SW480 (cell line): Measurements from ENCODE around the gene TAC4.

Experiments used
- DNase-seq: peaks from one replicate; pipeline ENCODE4 v3.0.0-alpha.2; 2016; ENCODE audit warnings: low spot score

TAC4 gene

GRCh38 chr17:49872754-49873377 lies 25.0 kb upstream of the TAC4 start:
- DNase-seq = no peak

DNA sequence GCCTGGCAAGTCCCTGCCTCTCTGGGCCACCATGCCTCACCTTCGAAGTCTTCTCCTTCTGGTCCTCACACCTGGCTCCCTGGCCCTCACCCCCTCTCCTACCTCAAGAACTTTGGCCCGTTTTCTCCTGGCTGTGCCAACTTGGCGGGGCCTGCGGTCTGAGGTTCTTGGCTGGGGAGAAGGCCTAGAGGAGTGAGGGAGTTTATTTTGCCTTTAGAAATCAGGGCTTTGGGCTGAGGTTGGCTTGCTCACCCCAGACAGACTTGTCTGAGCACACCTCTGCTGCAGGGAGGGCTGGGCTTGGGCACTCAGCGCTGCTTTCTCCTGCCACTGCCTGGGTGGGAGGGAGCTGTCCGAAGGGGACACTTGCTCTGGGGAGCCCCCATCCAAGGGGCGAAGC lies 23.3 kb upstream of the TAC4 start:
- no peak for DNase-seq

- DNase-seq = no peak
Observed at GRCh38 chr17:49870298-49870697, 22.4 kb upstream of the TAC4 start.

DNA sequence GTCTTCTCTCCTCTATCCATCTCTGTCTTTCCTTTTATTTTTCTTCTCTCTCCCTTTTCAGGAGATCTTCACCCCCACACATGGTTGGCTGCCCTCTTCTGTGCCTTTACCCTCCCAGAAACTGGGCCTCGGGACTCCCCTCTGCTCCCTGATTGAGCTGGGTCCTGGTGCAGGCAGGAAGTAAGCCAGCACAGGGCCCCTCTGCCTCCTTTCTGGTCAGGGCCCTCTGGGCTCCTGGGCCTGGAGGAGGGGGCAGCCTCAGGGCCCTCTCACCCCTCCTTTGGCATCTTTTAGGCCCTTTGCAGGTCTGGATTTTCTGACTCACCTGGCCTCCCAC lies 21.1 kb upstream of the TAC4 start:
- no peak for DNase-seq

DNA sequence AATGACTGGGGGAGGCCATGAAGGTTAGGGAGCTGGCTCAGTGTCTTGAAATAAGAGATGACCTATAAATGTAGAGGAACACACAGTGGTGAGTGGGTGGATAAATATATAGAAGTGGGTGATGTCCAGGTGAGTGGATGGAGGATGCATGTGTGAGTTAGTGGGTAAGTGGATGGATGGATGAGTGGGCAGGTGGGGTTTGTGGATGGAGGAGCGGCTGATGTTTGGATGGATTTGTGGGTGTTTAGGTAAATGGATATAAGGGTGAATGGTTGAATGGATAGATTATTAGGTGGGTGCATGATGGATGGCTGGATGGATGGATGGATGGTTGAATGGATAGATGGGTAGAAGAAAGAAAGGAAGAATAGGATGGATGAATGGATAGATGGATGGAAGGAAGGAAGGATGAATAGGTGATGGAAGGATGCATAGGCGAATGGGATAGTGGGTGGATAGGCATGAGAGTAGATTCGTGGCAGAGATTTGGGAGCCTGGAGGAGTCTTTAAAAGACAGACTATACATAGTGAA lies 19.1 kb upstream of the TAC4 start:
- no peak for DNase-seq

- no peak for DNase-seq
Observed at GRCh38 chr17:49866019-49866380, 18.1 kb upstream of the TAC4 start.

GRCh38 chr17:49862781-49863331 lies 15.0 kb upstream of the TAC4 start:
- no peak for DNase-seq

DNA sequence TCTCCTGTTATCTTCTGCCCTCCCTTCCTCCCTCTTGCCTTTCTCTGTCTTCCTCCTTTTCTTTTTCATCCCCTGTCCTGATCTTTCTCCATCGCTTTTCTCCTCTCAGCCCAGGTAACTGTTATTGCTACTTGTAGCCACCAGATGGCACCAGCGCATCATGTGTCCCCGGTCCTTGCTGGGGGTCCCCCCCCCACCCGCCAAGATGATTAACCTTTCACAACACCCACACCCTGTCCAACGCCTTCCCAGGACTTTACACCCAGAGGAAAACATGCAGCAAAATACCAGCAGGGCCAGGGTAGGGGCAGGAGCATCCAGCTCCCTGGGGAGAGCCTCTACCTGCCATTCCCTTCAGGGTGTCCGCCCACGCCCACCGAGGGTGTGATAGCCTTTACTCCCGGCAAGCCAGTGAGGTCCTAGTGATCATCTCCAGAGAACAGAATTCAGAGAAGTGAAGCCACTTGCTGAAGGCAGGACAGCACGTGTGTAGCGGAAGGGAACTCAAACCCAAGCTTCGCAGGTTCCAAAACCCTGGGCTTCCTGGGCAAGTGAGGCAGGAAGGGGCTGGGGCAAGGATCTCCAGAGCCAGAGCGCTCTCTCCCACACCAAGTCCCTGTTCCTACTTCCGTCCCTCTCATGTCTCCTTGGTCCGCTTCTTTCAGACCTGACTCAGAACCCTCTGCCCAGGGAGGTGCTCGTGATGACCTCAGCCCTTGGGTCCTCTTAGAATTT lies 13.4 kb upstream of the TAC4 start:
- peak; percentile 75 for DNase-seq

DNA sequence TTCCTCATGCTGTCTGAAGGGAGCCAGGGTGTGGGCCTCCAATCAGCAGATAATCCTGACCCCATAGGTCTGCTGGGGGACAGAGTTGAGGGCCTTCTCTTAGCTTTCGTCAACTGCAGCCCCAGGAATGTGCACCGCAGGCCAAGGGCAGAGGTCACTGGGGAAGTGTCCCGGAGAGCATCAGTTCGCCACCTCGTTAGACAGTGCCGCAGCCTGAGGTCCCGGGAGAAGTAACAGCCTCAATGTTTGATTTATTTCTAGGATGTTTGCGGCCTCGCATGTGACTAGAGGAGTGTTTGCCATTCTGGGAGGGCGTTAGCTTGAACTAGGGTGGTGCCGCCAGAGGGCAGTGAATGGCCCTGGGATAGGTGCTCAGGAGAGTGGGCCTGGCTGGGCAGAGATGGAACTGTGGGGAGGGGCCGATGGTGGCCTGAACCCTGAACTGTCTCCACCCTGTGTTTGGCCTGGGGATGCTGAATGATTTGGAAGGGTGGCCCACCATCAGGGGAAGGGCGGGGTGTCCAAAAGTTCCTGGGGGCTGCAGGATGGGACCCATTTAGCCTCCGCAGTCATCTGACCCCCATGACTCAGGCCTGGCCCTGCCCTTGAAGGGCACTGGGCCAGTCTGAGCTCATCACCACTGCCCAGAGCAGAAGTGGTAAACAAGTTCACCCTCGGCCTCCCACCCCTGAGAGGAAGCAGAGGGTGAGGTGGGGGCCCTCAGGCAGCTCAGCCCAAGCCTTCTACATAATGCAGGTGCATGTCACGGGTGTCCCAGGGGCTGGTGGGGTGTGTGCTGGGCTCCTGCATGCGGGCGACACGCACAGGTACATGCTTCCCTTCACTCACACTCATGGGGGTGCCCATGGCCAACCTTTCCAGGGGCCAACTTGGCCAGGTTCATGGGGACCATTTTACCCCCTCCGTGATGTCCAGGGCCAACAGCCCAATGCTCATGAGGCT lies 12.4 kb upstream of the TAC4 start:
- DNase-seq = no peak

DNA sequence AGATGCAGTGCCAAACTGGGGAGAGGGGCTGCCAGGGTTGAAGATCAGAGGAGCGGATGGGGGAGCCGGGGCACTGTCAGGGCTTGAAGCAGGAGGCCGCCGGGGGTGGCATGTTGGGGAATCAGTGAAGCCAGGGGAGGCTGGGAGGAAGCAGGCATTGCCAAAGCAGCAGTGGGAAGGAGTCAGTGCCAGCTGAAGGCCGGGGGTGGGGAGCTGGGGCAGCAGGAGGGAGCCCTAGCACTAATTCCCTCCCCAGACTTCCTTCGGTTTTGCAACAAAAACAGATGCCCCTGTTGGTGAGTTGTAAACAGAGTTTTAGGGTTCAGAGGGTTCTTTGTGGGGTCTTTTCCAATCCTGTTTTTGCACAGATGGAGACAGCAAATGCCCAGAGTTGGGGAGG lies 10.9 kb upstream of the TAC4 start:
- no peak for DNase-seq

- DNase-seq = no peak
Observed at GRCh38 chr17:49854126-49854525, 6.3 kb upstream of the TAC4 start.

DNA sequence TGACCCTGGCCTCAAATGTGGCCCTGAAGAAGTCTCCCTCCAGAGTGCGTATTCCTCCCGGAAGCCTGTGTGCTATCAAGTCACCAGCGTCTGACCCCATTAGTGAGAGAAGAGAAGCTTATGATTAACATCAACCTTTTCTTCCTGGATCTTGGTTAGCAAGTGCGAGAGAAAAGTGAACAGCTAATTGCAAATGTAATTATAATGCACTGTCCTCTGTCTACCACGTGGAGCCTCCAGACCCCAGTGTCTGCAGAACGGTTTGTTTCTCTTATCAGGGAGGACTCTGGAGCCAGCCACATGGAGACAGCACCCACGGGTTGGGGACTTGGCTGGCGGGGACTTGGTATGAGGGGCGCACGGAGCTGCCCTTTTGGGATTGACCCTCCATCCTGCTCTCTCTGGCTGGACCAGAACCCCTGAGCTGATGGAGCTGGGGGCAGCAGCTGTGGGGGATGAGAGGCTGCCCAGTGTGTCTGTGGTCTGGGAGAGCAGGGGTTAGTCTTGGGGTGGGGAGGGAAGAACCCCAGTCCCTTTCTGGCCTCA lies 5.7 kb upstream of the TAC4 start:
- DNase-seq = no peak

DNA sequence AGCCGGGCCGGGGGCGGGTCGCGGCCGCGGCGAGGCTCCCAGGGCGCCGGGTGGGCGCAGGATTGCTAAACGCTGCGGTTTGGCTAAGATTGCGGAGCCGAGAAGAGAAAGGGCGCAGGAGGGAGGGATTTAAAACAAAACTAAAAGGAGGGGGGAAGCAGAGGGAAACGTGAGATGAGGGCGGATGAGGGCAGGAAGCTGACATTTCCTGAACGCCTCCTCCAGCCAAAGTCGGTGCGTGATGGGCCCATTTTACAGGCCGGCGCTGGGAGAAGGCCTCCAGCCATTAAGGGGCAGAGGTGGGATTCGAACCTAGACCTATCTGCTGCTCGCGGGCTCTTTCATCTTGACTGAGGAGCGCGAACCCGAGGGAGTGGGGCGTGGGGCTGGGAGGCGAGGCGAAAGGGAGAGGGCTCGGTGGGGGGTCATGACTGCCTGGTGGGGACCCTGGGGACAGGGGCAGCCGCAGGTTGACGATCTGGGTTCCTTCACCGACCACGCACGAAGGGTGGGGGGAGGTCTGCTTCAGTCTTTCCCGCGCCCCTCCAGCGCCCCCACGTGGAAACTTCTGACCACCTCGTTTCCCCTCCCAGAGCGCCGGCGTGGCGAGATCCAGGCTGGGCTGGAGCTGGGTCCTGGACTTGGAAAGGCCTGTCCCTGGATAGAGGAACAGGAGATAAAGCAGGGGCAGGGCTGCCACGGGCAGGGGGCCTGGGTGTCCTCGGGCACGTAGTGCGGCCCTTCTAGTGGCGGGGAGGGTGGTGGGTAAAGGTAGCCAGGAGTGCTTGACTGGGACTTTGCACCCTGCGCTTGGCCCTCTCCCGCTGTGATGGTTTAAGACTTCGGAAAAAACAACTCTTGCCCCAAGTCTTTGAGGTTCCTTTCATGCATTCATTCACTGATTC lies 3.8 kb upstream of the TAC4 start:
- DNase-seq = peak; percentile 35

GRCh38 chr17:49850772-49851386 lies 3.0 kb upstream of the TAC4 start:
- no peak for DNase-seq

DNA sequence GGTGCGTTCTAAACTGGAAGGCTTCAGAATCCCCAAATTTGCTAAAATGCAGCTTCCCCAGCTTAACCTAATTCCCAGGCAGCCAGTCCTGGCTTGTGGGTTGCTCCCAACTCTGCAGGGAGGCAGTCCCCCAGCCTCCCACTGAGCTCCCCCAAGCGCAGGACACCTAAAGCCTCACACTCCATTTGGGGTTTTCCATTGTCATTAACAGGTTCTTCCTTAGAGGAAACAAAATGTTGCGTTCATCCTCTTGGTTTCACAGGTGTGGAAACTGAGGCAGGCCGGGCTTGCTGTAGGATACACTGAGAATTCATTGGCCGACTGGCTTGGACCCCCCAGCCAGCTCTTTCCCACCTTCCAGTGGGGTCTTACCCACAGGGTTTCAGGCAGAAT lies 2.3 kb upstream of the TAC4 start:
- no peak for DNase-seq

DNA sequence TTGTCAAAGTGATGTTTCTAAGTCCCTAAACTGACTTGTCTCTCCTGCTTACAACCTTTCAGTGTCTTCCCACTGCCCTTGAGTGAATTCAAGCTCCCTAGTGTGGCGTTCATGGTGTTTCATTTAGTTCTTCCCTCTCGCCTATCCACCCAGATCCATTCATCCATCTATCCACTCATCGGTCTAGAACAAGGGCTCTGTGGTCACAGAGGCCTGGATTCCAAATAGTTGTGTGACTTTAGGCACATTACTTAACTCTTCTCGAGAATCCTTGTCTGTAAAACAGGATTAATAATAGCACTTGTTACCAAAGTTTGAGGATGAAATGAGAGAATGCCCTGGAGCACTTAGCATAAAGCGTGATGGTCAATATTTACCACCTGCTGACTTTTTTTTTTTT lies 870 bp upstream of the TAC4 start:
- DNase-seq = no peak

GRCh38 chr17:49846938-49847712 lies 744 bp downstream of the TAC4 start:
- no peak for DNase-seq

DNA sequence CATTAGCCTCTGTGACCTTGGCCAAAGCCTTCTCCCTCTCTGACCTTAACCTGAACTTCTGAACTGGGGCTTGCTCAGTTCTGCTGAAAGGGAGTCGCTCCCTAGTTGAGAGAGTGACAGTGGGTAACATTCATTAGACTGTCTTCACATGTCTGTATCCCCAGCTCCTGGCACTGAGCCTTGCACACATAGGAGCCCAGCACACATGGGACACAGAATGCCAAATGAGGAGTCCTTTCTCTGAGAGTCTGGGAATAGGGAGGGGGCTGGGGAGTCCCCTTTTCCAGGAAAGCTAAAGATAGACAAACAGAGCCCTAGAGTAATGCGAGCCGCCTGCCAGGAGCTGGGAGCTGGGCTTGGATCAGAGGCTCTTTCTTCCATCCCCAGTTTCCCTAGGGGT lies 2.5 kb downstream of the TAC4 start:
- DNase-seq = no peak

GRCh38 chr17:49843774-49844350 lies 4.0 kb downstream of the TAC4 start:
- DNase-seq = no peak

DNA sequence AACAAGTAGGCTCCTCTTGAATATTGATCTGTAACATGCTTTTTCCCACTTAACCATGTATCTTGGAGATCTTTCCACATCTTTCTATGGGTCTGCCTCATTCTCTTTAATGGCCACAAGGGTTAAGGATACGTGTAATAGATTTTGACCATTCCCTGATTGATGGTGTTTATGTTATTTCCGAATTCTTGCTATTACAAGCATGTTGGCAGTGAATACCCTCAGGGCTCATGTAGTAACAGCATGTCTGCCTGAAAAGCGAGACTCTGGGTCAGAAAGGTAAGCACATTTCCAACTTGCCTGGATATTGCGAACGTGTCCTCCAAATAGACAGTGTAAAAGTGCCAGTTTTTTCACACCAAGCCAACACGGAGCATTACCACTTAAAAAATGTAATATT lies 5.0 kb downstream of the TAC4 start:
- DNase-seq = no peak
